SKM-1 (cell line): Measurements from ENCODE around the gene RSPO1.

ENCODE experiments used
- DNase-seq: peaks from one replicate; lab custom pipeline; 2025; ENCODE audit not compliant: unreplicated experiment; lab: John Stamatoyannopoulos, UW

RSPO1 gene

GRCh38 chr1:37657620-37658412, 23.1 kb upstream of the RSPO1 start:
- DNase-seq = no peak

GRCh38 chr1:37656881-37657280, 22.2 kb upstream of the RSPO1 start:
- DNase-seq = no peak

GRCh38 chr1:37656026-37656425, 21.3 kb upstream of the RSPO1 start:
- no peak for DNase-seq

- DNase-seq = no peak
Observed at GRCh38 chr1:37655274-37655673, 20.6 kb upstream of the RSPO1 start.

GRCh38 chr1:37653906-37654305, 19.2 kb upstream of the RSPO1 start:
- DNase-seq = no peak

GRCh38 chr1:37652976-37653375, 18.3 kb upstream of the RSPO1 start:
- DNase-seq = no peak

GRCh38 chr1:37651803-37652202, 17.1 kb upstream of the RSPO1 start:
- DNase-seq = no peak

GRCh38 chr1:37650721-37651120, 16.0 kb upstream of the RSPO1 start:
- DNase-seq = no peak

GRCh38 chr1:37650173-37650572, 15.5 kb upstream of the RSPO1 start:
- no peak for DNase-seq

- DNase-seq = no peak
Observed at GRCh38 chr1:37647281-37647680, 12.6 kb upstream of the RSPO1 start.

GRCh38 chr1:37641059-37641458, 6.4 kb upstream of the RSPO1 start:
- DNase-seq = no peak

GRCh38 chr1:37636435-37636834, 1.7 kb upstream of the RSPO1 start:
- DNase-seq = no peak

- DNase-seq = no peak
Observed at GRCh38 chr1:37634992-37635902, 555 bp upstream of the RSPO1 start.

- no peak for DNase-seq
Observed at GRCh38 chr1:37633938-37634243, 801 bp downstream of the RSPO1 start.

GRCh38 chr1:37633040-37633937, 1.4 kb downstream of the RSPO1 start:
- DNase-seq = no peak

- no peak for DNase-seq
Observed at GRCh38 chr1:37631036-37631435, 3.7 kb downstream of the RSPO1 start.

GRCh38 chr1:37630426-37631028, 4.2 kb downstream of the RSPO1 start:
- no peak for DNase-seq

- no peak for DNase-seq
Observed at GRCh38 chr1:37629726-37630425, 4.8 kb downstream of the RSPO1 start.

GRCh38 chr1:37629008-37629407, 5.7 kb downstream of the RSPO1 start:
- no peak for DNase-seq

GRCh38 chr1:37628026-37628556, 6.6 kb downstream of the RSPO1 start:
- no peak for DNase-seq
